ENCODE measurements around the gene BRCA1. TPM values are rescaled to one million over a fixed set of nuclear protein-coding genes. Genes with fewer than 3 reads are reported as not detected.
"Not testable (repeated sequence)": the region's sequence is repeated elsewhere in the genome, so short reads cannot be mapped to it uniquely, and the experiment has no call there.

BRCA1 gene
- total RNA-seq, 1 experiment from 2014 or later, result 67.1 TPM

DNA sequence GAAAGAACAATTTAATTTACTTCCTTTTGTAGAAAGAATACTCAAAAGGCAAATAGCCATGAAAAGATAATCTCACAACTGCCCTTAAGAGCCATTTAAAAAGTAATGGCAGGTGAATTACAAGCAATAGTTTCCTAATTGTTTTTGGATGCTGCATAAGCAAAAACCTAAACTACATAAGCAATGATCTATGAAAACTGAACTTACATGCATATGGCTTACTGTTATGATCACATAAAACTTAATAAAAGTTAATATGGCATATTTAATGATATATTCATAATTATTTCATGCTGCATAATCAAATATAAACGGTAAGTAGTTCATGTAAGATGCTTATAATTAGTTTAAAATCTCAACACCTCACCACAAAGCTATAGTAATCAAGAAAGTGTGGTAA lies 18.6 kb downstream of the BRCA1 start:
- intact Hi-C loops (cut with micrococcal nuclease; ENCODE audit: unreplicated experiment), result no loop called here
- Mint-ChIP-seq H3K9me3 (ENCODE audit: low read depth, unreplicated experiment) (no peaks in the 10 kb centered on the region), H3K27me3 (ENCODE audit: unreplicated experiment) (no peaks in the 10 kb centered on the region), H3K27ac (ENCODE audit: unreplicated experiment) (no peak overlapping the region), H3K36me3 (ENCODE audit: insufficient read depth, unreplicated experiment) (peaks cover 30% of the 10 kb centered on the region), H3K4me1 (ENCODE audit: low read depth, unreplicated experiment) (no peaks in the 10 kb centered on the region), H3K4me3 (ENCODE audit: low read depth, unreplicated experiment) (no peak overlapping the region)
- CTCF ChIA-PET, result no interaction called here
- no peak for DNase-seq
- TF ChIP-seq, protein P1, sequence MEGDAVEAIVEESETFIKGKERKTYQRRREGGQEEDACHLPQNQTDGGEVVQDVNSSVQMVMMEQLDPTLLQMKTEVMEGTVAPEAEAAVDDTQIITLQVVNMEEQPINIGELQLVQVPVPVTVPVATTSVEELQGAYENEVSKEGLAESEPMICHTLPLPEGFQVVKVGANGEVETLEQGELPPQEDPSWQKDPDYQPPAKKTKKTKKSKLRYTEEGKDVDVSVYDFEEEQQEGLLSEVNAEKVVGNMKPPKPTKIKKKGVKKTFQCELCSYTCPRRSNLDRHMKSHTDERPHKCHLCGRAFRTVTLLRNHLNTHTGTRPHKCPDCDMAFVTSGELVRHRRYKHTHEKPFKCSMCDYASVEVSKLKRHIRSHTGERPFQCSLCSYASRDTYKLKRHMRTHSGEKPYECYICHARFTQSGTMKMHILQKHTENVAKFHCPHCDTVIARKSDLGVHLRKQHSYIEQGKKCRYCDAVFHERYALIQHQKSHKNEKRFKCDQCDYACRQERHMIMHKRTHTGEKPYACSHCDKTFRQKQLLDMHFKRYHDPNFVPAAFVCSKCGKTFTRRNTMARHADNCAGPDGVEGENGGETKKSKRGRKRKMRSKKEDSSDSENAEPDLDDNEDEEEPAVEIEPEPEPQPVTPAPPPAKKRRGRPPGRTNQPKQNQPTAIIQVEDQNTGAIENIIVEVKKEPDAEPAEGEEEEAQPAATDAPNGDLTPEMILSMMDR (IDR thresholded peaks at IDR 0.05; ENCODE audit: unreplicated experiment), result no peak
- no TSS peak for BruUV-seq (replicated peaks)

DNA sequence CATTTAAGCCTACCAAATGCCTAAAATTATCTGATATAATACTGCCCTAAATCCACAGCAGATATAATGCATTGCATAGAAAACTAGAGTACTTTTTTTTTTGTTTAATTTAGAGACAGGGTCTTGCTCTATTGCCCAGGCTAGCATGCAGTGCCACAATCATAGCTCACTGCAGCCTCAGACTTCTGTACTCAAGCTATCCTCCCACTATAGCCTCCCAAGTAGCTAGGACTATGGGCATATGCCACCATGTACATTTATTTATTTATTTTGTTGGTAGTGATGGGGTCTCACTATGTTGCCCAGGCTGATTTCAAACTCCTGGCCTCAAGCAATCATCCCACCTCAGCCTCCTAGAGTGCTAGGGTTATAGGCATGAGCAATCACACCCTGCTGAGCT lies 20.0 kb downstream of the BRCA1 start:
- Mint-ChIP-seq H3K36me3 (ENCODE audit: insufficient read depth, unreplicated experiment) (peaks cover 24% of the 10 kb centered on the region), H3K9me3 (ENCODE audit: low read depth, unreplicated experiment) (no peaks in the 10 kb centered on the region), H3K4me1 (ENCODE audit: low read depth, unreplicated experiment) (no peaks in the 10 kb centered on the region), H3K27ac (ENCODE audit: unreplicated experiment) (no peak overlapping the region), H3K27me3 (ENCODE audit: unreplicated experiment) (no peaks in the 10 kb centered on the region), H3K4me3 (ENCODE audit: low read depth, unreplicated experiment) (no peak overlapping the region)
- CTCF ChIA-PET, result no interaction called here
- no peak for DNase-seq
- intact Hi-C loops (cut with micrococcal nuclease; ENCODE audit: unreplicated experiment), result no loop called here
- no TSS peak for BruUV-seq (replicated peaks)
- TF ChIP-seq, protein P1 (IDR thresholded peaks at IDR 0.05; ENCODE audit: unreplicated experiment), result no peak

DNA sequence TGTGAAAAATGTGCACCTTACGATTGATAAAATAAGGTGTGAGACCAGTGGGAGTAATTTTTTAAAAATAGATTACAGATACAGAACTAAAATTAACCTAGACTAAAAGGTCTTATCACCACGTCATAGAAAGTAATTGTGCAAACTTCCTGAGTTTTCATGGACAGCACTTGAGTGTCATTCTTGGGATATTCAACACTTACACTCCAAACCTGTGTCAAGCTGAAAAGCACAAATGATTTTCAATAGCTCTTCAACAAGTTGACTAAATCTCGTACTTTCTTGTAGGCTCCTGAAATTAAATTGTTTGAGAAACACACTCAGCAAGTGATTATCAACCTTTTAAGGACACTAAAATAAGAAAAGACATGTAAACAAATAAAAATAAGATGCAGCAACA lies 20.5 kb downstream of the BRCA1 start:
- intact Hi-C loops (cut with micrococcal nuclease; ENCODE audit: unreplicated experiment), result no loop called here
- no TSS peak for BruUV-seq (replicated peaks)
- Mint-ChIP-seq H3K4me3 (ENCODE audit: low read depth, unreplicated experiment) (no peak overlapping the region), H3K36me3 (ENCODE audit: insufficient read depth, unreplicated experiment) (peaks cover 25% of the 10 kb centered on the region), H3K9me3 (ENCODE audit: low read depth, unreplicated experiment) (no peaks in the 10 kb centered on the region), H3K27me3 (ENCODE audit: unreplicated experiment) (no peaks in the 10 kb centered on the region), H3K4me1 (ENCODE audit: low read depth, unreplicated experiment) (no peaks in the 10 kb centered on the region), H3K27ac (ENCODE audit: unreplicated experiment) (no peak overlapping the region)
- no peak for DNase-seq
- CTCF ChIA-PET, result interaction anchor here (0.8 kb wide), 1 partner anchor 10 kb away, joined by 3 read pairs; no protein-coding TSS in a partner anchor
- TF ChIP-seq, protein P1 (IDR thresholded peaks at IDR 0.05; ENCODE audit: unreplicated experiment), result no peak

DNA sequence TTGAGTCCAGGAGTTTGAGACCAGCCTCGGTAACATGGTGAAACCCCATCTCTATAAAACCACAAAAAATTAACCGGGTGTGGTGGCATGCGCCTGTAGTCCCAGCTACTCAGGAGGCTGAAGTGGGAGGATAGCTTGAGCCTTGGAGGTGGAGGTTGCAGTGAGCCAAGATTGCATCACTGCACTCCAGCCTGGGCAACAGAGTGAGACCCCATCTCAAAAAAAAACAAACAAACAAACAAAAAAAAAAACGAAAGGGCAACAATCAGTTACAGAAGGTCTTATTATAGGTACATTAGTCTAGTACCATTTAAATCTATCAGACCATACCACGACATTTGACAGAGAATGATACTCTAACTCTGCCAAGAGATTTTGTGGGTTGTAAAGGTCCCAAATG lies 29.8 kb downstream of the BRCA1 start:
- CTCF ChIA-PET; H3K9me3 Mint-ChIP-seq (ENCODE audit: low read depth, unreplicated experiment); DNase-seq; H3K27me3 Mint-ChIP-seq (ENCODE audit: unreplicated experiment); H3K4me1 Mint-ChIP-seq (ENCODE audit: low read depth, unreplicated experiment); H3K4me3 Mint-ChIP-seq (ENCODE audit: low read depth, unreplicated experiment); H3K27ac Mint-ChIP-seq (ENCODE audit: unreplicated experiment); BruUV-seq (replicated peaks); intact Hi-C loops (cut with micrococcal nuclease; ENCODE audit: unreplicated experiment): not testable (repeated sequence)
- H3K36me3 Mint-ChIP-seq (ENCODE audit: insufficient read depth, unreplicated experiment), result peaks cover 28% of the 10 kb centered on the region

DNA sequence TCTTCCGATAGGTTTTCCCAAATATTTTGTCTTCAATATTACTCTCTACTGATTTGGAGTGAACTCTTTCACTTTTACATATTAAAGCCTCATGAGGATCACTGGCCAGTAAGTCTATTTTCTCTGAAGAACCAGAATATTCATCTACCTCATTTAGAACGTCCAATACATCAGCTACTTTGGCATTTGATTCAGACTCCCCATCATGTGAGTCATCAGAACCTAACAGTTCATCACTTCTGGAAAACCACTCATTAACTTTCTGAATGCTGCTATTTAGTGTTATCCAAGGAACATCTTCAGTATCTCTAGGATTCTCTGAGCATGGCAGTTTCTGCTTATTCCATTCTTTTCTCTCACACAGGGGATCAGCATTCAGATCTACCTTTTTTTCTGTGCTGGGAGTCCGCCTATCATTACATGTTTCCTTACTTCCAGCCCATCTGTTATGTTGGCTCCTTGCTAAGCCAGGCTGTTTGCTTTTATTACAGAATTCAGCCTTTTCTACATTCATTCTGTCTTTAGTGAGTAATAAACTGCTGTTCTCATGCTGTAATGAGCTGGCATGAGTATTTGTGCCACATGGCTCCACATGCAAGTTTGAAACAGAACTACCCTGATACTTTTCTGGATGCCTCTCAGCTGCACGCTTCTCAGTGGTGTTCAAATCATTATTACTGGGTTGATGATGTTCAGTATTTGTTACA lies 30.9 kb downstream of the BRCA1 start:
- no peak for DNase-seq
- no peaks in the 10 kb centered on the region for H3K4me1 Mint-ChIP-seq (ENCODE audit: low read depth, unreplicated experiment)
- H3K27ac Mint-ChIP-seq (ENCODE audit: unreplicated experiment), result no peak overlapping the region
- intact Hi-C loops (cut with micrococcal nuclease; ENCODE audit: unreplicated experiment), result no loop called here
- H3K27me3 Mint-ChIP-seq (ENCODE audit: unreplicated experiment), result no peaks in the 10 kb centered on the region
- H3K4me3 Mint-ChIP-seq (ENCODE audit: low read depth, unreplicated experiment), result no peak overlapping the region
- CTCF ChIA-PET, result no interaction called here
- peaks cover 23% of the 10 kb centered on the region for H3K36me3 Mint-ChIP-seq (ENCODE audit: insufficient read depth, unreplicated experiment)
- no TSS peak for BruUV-seq (replicated peaks)
- TF ChIP-seq, protein P1 (IDR thresholded peaks at IDR 0.05; ENCODE audit: unreplicated experiment), result no peak
- H3K9me3 Mint-ChIP-seq (ENCODE audit: low read depth, unreplicated experiment), result no peaks in the 10 kb centered on the region
